HG03432 (cell line): ENCODE data around the gene HDAC1.

Experiments
- ATAC-seq: cut with Tn5 transposase; IDR thresholded peaks from one replicate; pipeline ENCODE4 v1.9.1; 2021; ENCODE audit warnings: mild to moderate bottlenecking, moderate library complexity; ENCODE audit not compliant: unreplicated experiment

Gene HDAC1

DNA sequence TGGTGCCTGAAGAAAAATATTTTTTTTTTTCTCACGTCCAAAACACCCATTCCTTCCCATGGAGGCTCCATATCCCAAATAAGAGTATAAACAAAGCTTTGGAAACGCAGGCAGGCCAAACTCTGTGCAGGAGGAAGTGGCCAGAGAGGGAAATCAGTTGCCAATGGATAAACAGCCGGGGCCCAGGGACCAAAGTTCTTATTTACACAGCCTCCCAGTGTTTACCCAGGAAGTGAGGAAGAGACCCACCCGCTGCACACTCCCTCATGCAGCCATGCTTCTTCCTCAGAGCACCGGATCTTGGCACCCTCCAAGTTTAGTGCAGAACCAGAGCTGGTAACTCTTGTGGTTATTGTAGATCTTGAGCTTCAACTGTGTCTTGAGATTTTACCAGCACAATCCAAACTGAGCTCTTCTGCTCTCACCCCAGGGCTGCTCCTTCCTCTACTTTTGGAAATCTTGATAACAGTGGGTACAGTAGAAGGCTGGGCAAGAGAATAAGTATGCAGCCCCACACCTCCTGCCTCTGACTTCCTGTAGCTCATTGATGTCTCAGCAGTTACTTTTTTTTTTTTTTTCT, 29.9 kb downstream of the HDAC1 start:
- ATAC-seq, result no peak

DNA sequence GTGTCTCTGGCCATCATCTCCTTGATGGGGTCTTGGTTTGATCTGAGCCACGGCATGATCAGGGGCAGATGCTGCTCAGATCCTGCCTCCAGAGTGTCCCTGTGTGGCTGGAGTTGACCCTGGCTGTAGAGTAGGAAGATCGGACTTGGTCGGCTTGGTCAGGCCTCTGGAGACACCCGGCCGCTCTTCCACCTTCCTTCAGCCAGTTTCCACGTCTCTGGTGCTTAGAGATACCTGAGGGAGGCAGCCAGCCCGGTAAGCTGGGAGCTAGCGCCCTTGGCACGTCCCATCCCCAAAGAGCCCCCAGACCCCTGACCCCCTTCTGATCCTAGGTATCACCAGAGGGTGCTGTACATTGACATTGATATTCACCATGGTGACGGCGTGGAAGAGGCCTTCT, 35.3 kb downstream of the HDAC1 start:
- no peak for ATAC-seq

DNA sequence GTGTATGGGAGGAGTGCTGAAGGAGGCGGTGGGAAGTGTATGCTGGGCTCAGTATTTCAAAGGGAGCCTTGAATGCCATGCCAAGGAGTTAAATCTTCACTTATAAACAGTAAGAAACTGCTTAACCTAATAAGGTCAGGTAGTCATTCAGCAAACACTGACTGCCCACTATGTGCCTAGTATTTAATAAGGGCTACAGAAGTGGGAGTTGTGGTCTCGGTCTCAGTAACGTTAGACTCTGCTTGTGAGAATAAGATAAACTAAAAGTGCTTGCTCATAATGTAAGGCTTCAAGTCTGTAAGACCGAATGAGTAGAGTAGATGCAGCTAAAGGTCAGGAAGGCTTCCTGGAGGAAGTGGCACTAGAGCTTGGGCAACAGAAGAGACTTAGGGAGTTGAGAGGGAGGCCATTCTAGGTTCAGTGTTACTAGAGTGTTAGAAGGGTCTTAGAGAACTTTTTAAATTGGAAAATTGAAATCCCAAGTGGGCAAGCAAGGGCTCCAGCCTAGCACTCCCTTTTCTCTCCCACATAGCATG, 38.1 kb downstream of the HDAC1 start:
- no peak for ATAC-seq

DNA sequence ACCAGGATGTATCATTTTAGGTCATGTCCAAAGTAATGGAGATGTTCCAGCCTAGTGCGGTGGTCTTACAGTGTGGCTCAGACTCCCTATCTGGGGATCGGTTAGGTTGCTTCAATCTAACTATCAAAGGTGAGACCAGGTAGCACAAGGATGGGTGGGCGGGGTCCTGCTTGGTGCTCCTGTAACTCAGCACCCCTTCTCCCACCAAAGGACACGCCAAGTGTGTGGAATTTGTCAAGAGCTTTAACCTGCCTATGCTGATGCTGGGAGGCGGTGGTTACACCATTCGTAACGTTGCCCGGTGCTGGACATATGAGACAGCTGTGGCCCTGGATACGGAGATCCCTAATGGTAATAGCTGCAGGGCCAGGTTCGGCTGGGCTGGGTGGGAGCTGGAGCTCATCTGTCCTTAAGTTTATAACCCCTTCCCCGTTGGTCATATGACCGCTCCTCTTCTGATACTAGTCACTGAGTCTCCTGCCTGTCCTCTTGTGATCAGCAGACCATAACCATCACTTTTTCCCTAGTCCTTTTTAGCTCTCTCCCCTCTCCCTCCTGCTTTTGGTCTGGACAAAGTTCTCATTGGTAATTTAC, 38.8 kb downstream of the HDAC1 start:
- ATAC-seq, result no peak

DNA sequence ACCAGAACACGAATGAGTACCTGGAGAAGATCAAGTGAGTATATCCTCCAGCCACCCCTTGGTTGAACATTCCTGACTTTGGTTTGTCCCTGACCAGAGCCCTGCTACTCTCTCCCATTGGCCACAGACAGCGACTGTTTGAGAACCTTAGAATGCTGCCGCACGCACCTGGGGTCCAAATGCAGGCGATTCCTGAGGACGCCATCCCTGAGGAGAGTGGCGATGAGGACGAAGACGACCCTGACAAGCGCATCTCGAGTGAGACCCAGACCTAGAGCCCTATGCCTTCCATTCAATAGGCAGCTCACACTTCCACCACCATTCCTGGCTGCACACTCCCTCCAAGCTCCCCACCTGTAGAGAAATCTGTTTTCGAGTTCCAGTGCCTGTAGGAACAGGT, 39.7 kb downstream of the HDAC1 start:
- ATAC-seq, result no peak

DNA sequence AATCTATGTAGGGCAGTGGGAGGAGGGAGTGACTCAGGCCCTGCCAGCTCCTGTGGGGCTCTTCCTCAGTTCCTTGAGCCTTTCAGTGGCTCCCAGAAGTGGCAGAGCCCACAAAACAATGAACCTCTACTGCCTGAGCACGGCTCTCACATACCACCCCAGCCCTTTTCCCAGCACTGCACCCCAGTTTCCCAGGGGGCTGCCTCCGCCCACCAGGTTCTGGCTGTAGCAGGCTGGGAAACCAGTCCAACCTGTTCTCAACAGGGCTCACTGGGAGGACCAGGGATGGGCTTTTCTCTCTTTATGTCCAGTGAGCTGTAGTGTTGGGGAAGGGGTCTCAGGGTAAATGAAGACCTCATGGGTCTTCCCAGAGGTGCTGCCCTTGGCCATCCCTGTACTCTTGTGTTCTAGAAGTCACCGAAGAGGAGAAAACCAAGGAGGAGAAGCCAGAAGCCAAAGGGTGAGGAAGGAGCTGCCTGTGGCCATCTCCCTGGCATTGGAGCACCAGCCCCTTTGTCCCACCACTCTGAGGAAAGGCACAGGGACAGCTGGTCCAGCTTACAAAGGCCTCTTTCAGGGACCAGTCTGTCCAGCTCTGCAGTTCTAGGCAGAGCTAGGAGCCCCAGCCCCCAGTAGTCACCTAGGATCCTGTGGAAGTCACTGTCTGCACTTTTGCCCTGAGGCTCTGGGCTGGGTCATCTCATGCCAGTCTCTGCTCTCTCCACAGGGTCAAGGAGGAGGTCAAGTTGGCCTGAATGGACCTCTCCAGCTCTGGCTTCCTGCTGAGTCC, 40.6 kb downstream of the HDAC1 start:
- ATAC-seq, result no peak

DNA sequence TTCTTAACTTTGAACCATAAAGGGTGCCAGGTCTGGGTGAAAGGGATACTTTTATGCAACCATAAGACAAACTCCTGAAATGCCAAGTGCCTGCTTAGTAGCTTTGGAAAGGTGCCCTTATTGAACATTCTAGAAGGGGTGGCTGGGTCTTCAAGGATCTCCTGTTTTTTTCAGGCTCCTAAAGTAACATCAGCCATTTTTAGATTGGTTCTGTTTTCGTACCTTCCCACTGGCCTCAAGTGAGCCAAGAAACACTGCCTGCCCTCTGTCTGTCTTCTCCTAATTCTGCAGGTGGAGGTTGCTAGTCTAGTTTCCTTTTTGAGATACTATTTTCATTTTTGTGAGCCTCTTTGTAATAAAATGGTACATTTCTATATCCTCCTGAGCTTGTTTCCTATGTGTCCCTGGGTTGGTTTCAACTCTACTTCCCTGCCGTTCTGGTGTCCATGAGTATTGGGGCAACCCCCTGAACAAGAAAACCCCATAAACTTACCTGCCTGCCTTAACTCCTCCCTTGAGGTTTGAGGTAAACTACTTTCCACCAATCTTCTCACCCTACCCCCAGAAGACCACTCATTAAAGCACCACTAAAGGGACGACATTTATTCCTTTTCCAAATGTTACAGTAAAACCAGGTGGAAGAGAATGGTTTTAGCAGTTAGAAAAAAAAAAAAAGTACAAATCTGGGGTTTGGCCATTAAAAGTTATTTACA, 41.5 kb downstream of the HDAC1 start:
- no peak for ATAC-seq

DNA sequence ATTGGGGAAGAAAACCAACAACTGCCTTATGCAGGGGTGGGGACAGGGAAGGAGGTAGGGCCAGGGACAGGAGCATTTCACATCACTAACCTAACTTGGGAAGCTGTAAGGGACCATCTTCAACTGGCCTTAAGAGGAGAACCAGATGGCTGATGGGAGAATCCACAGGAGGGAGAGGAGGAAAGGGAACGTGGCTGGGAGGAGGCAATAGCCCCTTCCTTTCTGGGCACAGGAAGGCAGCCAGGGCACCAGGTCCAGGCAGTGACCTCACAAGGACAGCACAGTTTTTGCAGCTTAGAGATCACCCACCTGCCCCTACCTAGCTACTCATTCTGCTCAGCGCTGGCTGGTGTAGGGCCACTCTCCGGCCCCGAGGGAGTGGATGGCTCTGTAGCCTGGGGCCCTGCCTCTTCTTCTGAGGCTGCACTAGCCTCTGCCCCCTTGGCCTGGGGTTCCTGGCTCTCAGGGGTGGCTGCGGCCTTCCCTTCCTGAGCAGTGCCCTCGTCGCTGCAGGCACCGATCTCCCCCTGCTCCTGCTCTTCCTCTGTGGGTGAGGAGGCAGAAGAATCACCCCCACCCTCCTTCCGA, 42.5 kb downstream of the HDAC1 start:
- no peak for ATAC-seq

DNA sequence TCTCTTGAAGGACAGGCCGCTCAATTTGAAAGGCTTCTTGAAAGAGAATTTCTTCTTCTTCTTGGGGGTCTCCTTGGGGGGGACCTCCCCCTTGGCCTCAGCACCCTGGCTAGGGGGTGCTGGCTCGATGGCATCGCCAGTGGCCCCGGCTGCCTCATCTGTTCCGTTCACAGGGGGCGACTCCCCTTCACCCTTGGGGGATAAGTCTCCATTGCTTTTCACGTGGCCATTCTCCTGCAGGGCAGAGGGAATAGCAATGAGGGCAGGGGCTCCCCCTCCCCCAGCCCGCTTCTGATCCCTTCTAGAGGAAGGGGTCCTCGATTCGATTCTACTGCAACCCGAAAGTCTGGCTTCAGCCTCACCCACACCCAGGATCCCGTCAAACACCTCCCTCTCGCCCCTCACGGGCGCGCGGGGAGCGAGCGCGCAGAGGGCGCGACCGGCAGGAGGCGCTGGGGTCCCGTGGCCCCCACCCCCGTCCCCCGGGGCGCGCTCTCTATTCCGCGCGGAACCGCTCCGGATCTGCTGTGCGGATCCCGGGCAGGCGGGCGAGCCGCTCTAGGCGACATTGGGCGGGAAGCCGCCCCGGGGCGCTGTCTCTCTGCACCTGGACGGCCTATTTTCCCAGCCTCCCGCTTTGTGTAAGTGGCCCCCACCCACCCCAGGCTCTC, 43.1 kb downstream of the HDAC1 start:
- ATAC-seq, result peak; percentile 18

DNA sequence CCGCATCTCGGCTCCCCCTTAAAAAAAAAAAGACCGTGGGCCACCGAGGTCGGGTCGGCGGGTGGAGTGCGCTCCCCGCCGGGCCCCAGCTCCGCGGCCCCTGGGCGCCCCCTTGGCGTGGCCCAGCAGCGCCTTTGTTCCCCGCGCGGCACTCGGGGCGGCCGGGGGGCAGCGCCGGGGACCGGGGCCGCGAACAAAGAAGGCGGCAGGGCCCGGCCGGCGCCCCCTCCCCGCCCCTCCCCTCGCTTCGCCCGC, 43.6 kb downstream of the HDAC1 start:
- ATAC-seq, result peak; percentile 3

DNA sequence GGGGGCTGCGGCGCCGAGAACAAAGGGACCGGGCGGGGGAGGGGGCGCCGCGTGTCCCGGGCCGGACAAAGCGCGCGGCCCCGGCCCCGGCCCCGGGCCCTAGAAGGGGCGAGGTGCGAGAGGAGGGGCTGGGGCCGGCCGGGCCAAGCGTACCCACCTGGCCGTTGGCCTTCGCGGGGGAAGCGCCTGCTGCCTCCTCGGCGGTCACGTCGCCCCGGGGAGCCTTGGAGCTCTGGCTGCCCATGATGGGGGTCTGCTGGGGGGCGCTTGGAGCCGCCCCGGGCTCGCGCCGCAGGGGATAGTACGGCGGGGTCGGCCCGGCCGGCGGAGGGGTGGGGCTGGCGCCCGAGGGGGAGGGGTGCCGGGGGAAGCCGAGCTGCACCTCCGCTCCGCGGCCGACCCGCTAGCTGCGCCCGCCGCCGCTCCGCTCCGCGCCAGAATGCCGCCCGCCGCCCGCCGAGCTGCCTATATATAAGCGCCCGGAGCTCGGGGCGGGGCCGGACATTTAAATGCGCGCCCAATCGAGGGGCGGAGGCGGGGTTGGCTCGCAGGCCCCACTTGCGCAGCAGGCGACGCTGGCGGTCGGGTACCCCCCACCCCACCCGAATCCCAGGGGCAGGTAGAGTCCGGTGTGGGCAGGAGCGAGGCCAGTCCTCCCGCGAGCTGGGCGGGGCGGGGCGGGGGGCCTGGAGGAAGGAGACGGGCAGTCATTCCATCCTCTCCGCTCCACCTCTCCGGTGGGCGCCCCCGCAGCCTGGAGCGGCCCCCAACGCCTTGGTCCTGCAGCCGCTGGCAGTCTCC, 44.1 kb downstream of the HDAC1 start, which contains the start of gene MARCKSL1:
Gene MARCKSL1, minus strand, starts transcription at position 444 of the 801 bp plus-strand sequence. Its CDS starts 200 bp downstream, at position 244.
- ATAC-seq, result peak; percentile 52

DNA sequence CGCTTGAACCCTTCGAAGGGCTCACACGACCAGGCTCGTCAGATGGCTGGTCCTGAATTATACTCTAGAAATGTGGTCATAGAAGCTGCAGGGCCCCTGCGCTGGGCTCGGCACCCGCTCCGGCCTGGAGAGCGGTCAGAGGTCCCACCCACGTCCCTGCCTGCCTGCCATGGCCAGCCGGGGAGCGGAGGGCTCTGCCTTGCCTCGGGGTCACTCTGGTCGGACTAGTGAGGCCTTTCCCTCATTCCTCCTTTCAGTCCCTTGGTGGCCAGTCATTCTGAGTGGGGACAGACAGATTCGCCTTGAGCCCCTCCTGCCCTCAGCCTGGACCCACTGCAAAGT, 44.7 kb downstream of the HDAC1 start:
- peak; percentile 1 for ATAC-seq

DNA sequence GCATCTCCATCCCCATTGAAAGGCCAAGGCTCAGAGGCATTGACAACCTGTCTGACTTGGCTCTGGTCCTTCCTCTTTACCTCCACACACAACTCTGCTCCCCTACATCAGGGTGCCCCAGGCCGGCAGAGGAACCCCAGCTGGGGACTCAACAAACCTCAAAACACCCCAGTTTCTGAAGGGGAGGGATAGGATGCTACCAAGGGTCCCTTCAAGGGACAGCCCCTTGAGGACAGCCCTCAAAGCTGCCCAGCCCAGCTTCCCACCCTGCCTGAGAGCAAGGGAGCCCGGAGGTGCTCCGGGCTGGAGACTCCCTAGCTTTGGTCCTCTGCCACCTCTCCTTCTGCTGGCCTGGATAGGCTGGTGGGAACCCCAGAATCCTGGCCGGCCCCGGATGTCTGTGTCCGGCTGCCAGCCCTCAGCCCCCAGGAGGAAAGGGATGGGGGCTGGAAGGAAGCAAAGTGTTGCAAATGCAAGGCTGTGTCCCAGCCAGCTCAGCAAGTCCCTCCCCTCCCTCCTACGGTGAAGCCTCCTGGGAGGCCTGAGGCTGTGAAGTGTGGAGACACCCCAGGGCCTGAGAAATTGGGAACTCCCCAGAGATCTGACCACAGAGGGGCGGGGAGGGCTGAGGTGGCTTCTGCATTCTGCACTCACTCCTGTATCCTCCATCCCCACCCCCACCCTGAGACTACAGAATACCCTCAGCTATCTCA, 45.2 kb downstream of the HDAC1 start:
- peak; percentile 23 for ATAC-seq

DNA sequence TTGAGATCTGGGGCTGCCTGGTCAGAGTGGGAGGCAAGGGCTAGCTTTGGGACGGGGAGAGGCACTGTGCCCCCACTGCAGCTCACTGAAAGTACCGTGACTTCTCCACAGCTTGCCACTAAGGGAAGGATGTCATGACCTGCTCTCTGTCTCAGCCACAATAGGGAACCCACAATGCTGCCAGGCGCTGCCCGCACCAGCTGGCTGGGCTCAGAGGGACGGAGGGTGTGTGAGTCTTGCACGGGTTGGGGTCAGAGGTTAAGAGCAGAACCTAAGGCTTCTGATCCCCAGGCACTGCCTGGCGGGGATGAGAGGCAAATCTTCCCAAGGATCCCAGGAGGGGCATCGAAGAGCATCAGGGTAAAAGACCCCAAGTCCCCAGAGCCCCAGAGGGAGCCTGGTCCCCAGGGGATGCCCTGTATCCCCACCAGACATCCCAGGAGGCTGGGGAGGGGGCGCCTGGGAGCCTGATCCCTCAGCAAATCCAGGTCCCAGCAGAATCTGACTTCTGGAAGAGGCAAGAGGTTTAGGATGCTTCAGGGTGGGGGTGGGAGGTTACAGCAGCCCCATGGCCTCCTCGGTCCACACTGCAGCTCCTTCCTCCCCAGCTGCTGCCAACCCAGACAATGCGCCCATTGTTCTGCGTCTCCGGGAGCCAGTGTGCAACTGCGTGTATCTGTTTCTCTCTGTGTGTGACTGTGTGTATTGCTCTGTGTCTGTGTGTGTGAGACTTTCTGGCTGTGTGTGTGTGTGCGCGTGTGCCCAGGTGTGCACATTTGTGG, 46.2 kb downstream of the HDAC1 start:
- peak; percentile 26 for ATAC-seq

DNA sequence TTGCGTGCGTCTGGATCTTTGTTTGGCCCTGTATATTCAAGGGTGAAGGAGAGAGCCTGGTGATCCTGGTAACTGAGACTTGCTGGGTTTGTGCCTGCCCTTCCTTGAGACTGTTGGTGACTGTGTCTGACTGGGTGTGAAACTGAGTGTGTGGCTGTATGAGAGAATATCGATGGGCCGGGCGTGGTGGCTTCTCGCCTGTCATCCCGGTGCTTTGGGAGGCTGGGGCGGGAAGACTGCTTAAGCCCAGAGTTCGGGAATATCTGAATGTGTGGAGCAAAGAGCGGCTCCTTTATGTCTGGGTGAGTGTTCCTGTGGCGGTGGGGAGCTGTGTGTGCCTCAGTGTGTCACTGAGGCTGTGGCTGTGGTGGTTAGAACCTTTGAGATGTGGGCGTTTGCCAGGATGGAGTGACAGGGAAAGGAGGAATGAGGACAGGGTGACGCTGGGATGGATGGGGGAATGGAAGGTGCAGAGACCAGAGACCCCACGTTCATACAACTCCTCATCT, 46.8 kb downstream of the HDAC1 start:
- ATAC-seq, result no peak

DNA sequence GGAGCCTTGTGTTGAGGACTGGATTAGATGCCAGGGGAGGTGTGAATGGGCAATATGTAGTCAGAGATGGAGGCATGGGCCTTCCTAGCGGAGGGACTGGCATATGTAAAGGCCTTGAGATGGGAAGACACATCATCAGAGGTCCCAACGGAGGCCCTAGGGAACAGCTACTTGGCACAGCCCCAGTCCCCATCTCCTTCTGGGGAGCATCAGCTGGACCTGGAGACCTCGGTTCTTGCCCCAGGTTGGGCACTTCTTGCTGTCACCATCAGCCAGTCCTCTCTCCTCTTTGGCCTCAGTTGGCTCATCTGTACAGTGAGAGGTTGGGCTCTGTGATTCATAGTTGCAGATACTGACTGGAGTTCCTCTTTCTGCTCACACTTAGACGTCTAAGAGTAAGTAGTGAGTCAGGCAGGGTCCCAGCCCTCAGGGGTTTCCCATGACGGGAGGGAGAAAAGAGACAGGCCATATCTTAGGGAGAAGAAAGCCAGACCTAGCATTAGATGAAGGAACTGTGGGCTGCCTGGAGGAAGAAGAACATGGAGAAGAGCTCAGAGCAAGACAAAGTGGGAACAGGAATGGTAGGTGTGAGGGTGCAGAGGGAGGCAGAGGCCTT, 47.6 kb downstream of the HDAC1 start:
- ATAC-seq, result no peak

DNA sequence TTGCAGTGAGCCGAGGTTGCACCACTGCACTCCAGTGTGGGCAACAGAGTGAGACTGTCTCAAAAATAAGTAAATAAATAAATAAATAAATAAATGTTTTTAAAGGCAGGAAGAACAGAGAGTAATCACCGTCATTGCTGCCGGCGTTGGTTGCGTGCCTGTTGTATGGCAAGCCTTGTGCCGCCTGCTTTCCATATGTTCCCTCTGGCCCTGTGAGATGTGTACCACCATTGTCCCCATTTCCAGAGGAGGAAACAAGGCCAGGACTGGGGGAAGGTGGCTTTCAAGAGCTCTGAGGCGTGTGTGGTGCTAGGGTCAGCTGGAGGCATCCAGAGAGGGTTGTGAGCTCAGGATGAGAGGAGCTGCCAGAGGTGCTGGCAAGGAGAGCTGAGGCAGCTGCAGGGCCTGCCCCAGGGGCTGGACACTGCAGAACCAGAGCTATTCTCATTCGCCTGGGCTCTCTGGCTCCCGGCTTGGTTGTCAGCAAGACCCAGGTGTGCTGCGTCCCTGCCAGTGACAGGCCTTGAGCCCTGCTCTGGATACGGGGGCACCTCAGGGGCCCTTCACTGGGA, 49.4 kb downstream of the HDAC1 start:
- no peak for ATAC-seq

DNA sequence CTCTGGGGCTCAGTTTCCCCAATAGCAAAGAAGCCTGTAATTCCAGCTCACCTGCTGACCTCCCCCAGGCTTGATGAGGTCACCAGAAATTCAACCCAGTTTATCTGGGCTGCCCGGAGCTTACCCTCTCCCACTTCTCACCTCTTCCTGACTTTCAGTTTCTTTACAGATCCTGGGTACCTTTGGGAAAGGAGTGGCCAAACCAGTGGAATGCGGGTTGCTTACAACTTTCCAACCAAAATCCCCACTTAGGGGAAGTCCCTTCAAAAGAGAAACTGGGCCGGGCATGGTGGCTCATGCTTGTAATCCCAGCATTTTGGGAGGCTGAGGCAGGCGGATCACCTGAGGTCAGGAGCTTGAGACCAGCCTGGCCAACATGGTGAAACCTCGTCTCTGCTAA, 50.1 kb downstream of the HDAC1 start:
- no peak for ATAC-seq
